Measurements from ENCODE around the gene FXYD1.

Gene FXYD1

GRCh38 chr19:35138305-35138892, at the start of gene FXYD1:
Gene FXYD1 (plus strand): TSS chr19:35138824. CDS start chr19:35140080, 1,256 bp downstream.
- TF ChIP-seq TAF1 (IDR thresholded peaks at IDR 0.05; ENCODE audit: low read depth) (no peak), TCF12 (IDR thresholded peaks at IDR 0.05; ENCODE audit: low read depth) (0 out of 2 replicates have a peak, but pooled peaks have one; percentile 13)

- TF ChIP-seq TAF1 (IDR thresholded peaks at IDR 0.05; ENCODE audit: low read depth), result no peak
- no peak for TF ChIP-seq CEBPB (IDR thresholded peaks at IDR 0.05)
- TF ChIP-seq RAD21 (IDR thresholded peaks at IDR 0.05; ENCODE audit: low read depth), result no peak
- no peak for TF ChIP-seq FOXM1 (IDR thresholded peaks at IDR 0.05; ENCODE audit: borderline replicate concordance, low read depth)
- no peak for TF ChIP-seq TCF12 (IDR thresholded peaks at IDR 0.05; ENCODE audit: low read depth)
- TF ChIP-seq EP300 (IDR thresholded peaks at IDR 0.05; ENCODE audit: borderline replicate concordance), result no peak
- TF ChIP-seq REST (IDR thresholded peaks at IDR 0.05; ENCODE audit: low read depth), result no peak
- no peak for TF ChIP-seq TEAD4 (IDR thresholded peaks at IDR 0.05)
- TF ChIP-seq ZBTB7A (IDR thresholded peaks at IDR 0.05; ENCODE audit: low read depth), result no peak
These were observed 49.1 kb upstream of the FXYD1 start for GRCh38 chr19:35089554-35089953.

GRCh38 chr19:35090160-35090505, 48.5 kb upstream of the FXYD1 start:
- TF ChIP-seq CREB1 (IDR thresholded peaks at IDR 0.05; ENCODE audit: low read depth) (no peak), YY1 (IDR thresholded peaks at IDR 0.05; ENCODE audit: low read depth) (no peak), FOXM1 (IDR thresholded peaks at IDR 0.05; ENCODE audit: borderline replicate concordance, low read depth) (no peak), NFIC (IDR thresholded peaks at IDR 0.05) (no peak), TAF1 (IDR thresholded peaks at IDR 0.05; ENCODE audit: low read depth) (no peak)

- TF ChIP-seq YY1 (IDR thresholded peaks at IDR 0.05; ENCODE audit: low read depth) (no peak), EP300 (IDR thresholded peaks at IDR 0.05; ENCODE audit: borderline replicate concordance) (no peak), TEAD4 (IDR thresholded peaks at IDR 0.05) (no peak), FOXM1 (IDR thresholded peaks at IDR 0.05; ENCODE audit: borderline replicate concordance, low read depth) (no peak), MAX (IDR thresholded peaks at IDR 0.05) (peak; percentile 99), RAD21 (IDR thresholded peaks at IDR 0.05; ENCODE audit: low read depth) (peak; percentile 73), CREB1 (IDR thresholded peaks at IDR 0.05; ENCODE audit: low read depth) (no peak), USF1 (IDR thresholded peaks at IDR 0.05) (peak; percentile 72), ZBTB7A (IDR thresholded peaks at IDR 0.05; ENCODE audit: low read depth) (no peak), EGR1 (IDR thresholded peaks at IDR 0.05) (no peak), CEBPB (IDR thresholded peaks at IDR 0.05) (no peak), REST (IDR thresholded peaks at IDR 0.05; ENCODE audit: low read depth) (no peak)
These were observed 48.0 kb upstream of the FXYD1 start for GRCh38 chr19:35090506-35091214.

GRCh38 chr19:35093430-35093829, 45.2 kb upstream of the FXYD1 start:
- no peak for TF ChIP-seq NFIC (IDR thresholded peaks at IDR 0.05)
- no peak for TF ChIP-seq FOXM1 (IDR thresholded peaks at IDR 0.05; ENCODE audit: borderline replicate concordance, low read depth)
- TF ChIP-seq REST (IDR thresholded peaks at IDR 0.05; ENCODE audit: low read depth), result no peak
- TF ChIP-seq RAD21 (IDR thresholded peaks at IDR 0.05; ENCODE audit: low read depth), result no peak
- no peak for TF ChIP-seq YY1 (IDR thresholded peaks at IDR 0.05; ENCODE audit: low read depth)
- no peak for TF ChIP-seq CREB1 (IDR thresholded peaks at IDR 0.05; ENCODE audit: low read depth)
- no peak for TF ChIP-seq EP300 (IDR thresholded peaks at IDR 0.05; ENCODE audit: borderline replicate concordance)
- TF ChIP-seq USF1 (IDR thresholded peaks at IDR 0.05), result no peak
- TF ChIP-seq MAX (IDR thresholded peaks at IDR 0.05), result no peak
- TF ChIP-seq TEAD4 (IDR thresholded peaks at IDR 0.05), result no peak
